ENCODE measurements around the gene NADSYN1.
"Not testable (repeated sequence)": the region's sequence is repeated elsewhere in the genome, so short reads cannot be mapped to it uniquely, and the experiment has no call there.

Gene NADSYN1

GRCh38 chr11:71453037-71453917 lies at the start of gene NADSYN1:
Gene NADSYN1 (plus strand): TSS chr11:71453203. CDS start chr11:71453297, 94 bp downstream.
- DNase-seq (ENCODE audit: low read depth, low spot score), result peak; percentile 74

- DNase-seq (ENCODE audit: low read depth, low spot score), result no peak
Observed at GRCh38 chr11:71404209-71404608, 48.8 kb upstream of the NADSYN1 start.

GRCh38 chr11:71406681-71407080 lies 46.3 kb upstream of the NADSYN1 start:
- DNase-seq (ENCODE audit: low read depth, low spot score), result no peak

- no peak for DNase-seq (ENCODE audit: low read depth, low spot score)
Observed at GRCh38 chr11:71407356-71407755, 45.6 kb upstream of the NADSYN1 start.

- DNase-seq (ENCODE audit: low read depth, low spot score), result no peak
Observed at GRCh38 chr11:71408826-71409225, 44.2 kb upstream of the NADSYN1 start.

- DNase-seq (ENCODE audit: low read depth, low spot score), result no peak
Observed at GRCh38 chr11:71410363-71410966, 42.5 kb upstream of the NADSYN1 start.

- no peak for DNase-seq (ENCODE audit: low read depth, low spot score)
Observed at GRCh38 chr11:71414645-71415044, 38.4 kb upstream of the NADSYN1 start.

GRCh38 chr11:71418643-71419042 lies 34.4 kb upstream of the NADSYN1 start:
- no peak for DNase-seq (ENCODE audit: low read depth, low spot score)

- no peak for DNase-seq (ENCODE audit: low read depth, low spot score)
Observed at GRCh38 chr11:71420455-71421241, 32.4 kb upstream of the NADSYN1 start.

GRCh38 chr11:71421392-71421950 lies 31.5 kb upstream of the NADSYN1 start:
- no peak for DNase-seq (ENCODE audit: low read depth, low spot score)

GRCh38 chr11:71422318-71422717 lies 30.7 kb upstream of the NADSYN1 start:
- not testable (repeated sequence) for DNase-seq (ENCODE audit: low read depth, low spot score)

GRCh38 chr11:71423181-71423790 lies 29.7 kb upstream of the NADSYN1 start:
- no peak for DNase-seq (ENCODE audit: low read depth, low spot score)

- no peak for DNase-seq (ENCODE audit: low read depth, low spot score)
Observed at GRCh38 chr11:71425409-71425808, 27.6 kb upstream of the NADSYN1 start.

- DNase-seq (ENCODE audit: low read depth, low spot score), result no peak
Observed at GRCh38 chr11:71425860-71426259, 27.1 kb upstream of the NADSYN1 start.

- DNase-seq (ENCODE audit: low read depth, low spot score), result no peak
Observed at GRCh38 chr11:71426413-71426812, 26.6 kb upstream of the NADSYN1 start.

- no peak for DNase-seq (ENCODE audit: low read depth, low spot score)
Observed at GRCh38 chr11:71428861-71429435, 24.1 kb upstream of the NADSYN1 start.

- DNase-seq (ENCODE audit: low read depth, low spot score), result no peak
Observed at GRCh38 chr11:71429701-71430100, 23.3 kb upstream of the NADSYN1 start.

- DNase-seq (ENCODE audit: low read depth, low spot score), result no peak
Observed at GRCh38 chr11:71430166-71430565, 22.8 kb upstream of the NADSYN1 start.

- no peak for DNase-seq (ENCODE audit: low read depth, low spot score)
Observed at GRCh38 chr11:71431271-71431670, 21.7 kb upstream of the NADSYN1 start.

GRCh38 chr11:71432761-71433647 lies 20.0 kb upstream of the NADSYN1 start:
- no peak for DNase-seq (ENCODE audit: low read depth, low spot score)

Data from smooth muscle cell of the brain vasculature (primary cell).